ENCODE data around the gene EPHA2.

Gene EPHA2

GRCh38 chr1:16092097-16092922 lies 63.6 kb downstream of the EPHA2 start:
- no peak overlapping the region for H3K9ac ChIP-seq (ENCODE audit: low read length)
- peaks cover 38% of the 10 kb centered on the region for H3K27me3 ChIP-seq (replicated peaks; ENCODE audit: control insufficient read depth, insufficient read depth, low read length)
- no peaks in the 10 kb centered on the region for H3K9me3 ChIP-seq (ENCODE audit: control insufficient read depth, low read length)
- H3K4me3 ChIP-seq (ENCODE audit: low read length) = no peak overlapping the region
- H3K4me1 ChIP-seq (ENCODE audit: control insufficient read depth, insufficient read depth, low read length) = no peaks in the 10 kb centered on the region
- no peak for DNase-seq (ENCODE audit: low read depth)
- H3K36me3 ChIP-seq (ENCODE audit: control insufficient read depth, insufficient read depth, low read length, severe bottlenecking) = no peaks in the 10 kb centered on the region

GRCh38 chr1:16091296-16091695 lies 64.6 kb downstream of the EPHA2 start:
- peaks cover 32% of the 10 kb centered on the region for H3K27me3 ChIP-seq (replicated peaks; ENCODE audit: control insufficient read depth, insufficient read depth, low read length)
- H3K36me3 ChIP-seq (ENCODE audit: control insufficient read depth, insufficient read depth, low read length, severe bottlenecking) = no peaks in the 10 kb centered on the region
- H3K4me1 ChIP-seq (ENCODE audit: control insufficient read depth, insufficient read depth, low read length) = no peaks in the 10 kb centered on the region
- H3K9ac ChIP-seq (ENCODE audit: low read length) = no peak overlapping the region
- no peak for DNase-seq (ENCODE audit: low read depth)
- H3K9me3 ChIP-seq (ENCODE audit: control insufficient read depth, low read length) = no peaks in the 10 kb centered on the region
- H3K4me3 ChIP-seq (ENCODE audit: low read length) = no peak overlapping the region

DNA sequence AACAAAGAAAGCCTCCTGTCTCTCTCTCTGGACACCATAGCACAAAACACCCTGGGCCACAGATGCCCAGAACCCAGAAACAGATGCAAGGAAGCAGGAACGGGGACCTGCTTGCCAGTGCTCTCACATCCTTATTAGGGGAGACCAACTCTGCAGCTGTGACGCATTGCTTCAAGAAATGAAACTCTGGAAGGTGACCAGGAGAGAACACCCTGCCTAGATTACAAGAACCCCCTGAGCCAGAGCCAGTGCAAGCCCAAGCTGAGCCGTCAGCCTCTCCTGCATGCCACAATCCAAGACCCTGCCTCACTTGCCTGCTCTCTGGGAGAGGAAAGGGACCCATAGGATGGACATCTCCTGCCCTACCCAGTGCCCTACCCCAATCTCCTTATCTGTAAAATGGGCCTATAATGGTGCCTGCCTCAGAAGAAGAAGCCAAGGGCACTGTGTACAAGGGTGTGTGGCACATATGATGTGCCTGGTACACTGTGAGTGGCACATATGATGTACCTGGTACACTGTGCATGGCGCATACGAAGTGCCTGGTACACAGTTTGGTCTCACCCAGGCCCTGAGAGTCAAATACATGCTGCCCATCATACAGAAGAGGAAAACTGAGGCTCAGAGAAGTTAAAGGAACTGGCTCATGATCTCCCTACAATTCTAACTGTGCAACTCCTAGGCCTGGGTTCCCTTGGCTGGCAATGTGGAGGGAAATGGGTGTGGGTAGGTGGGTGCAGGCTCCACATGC lies 65.6 kb downstream of the EPHA2 start:
- H3K27me3 ChIP-seq (replicated peaks; ENCODE audit: control insufficient read depth, insufficient read depth, low read length) = peaks cover 24% of the 10 kb centered on the region
- H3K36me3 ChIP-seq (ENCODE audit: control insufficient read depth, insufficient read depth, low read length, severe bottlenecking) = no peaks in the 10 kb centered on the region
- H3K4me1 ChIP-seq (ENCODE audit: control insufficient read depth, insufficient read depth, low read length) = no peaks in the 10 kb centered on the region
- H3K9me3 ChIP-seq (ENCODE audit: control insufficient read depth, low read length) = no peaks in the 10 kb centered on the region
- no peak overlapping the region for H3K9ac ChIP-seq (ENCODE audit: low read length)
- H3K4me3 ChIP-seq (ENCODE audit: low read length) = no peak overlapping the region
- DNase-seq (ENCODE audit: low read depth) = no peak

DNA sequence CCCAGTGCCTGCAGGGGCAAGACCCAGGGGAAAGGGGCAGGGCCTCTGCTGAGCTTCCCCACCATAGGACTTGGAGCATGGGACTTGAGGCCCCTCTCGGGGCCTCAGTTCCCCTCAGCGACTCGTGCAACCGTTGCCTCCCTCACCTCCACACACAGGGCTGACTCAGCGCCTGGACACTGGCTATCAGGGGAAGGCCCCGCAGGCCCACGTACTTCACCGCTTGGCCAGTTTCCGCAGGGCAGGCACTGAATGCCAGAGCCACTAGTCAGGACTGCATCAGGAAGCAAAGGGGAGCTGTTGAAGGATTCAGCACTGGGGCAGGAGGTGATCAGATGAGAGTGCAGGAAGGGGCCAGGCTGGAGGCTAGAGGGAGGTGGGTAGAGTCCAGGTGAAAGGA lies 66.9 kb downstream of the EPHA2 start:
- no peaks in the 10 kb centered on the region for H3K36me3 ChIP-seq (ENCODE audit: control insufficient read depth, insufficient read depth, low read length, severe bottlenecking)
- no peak overlapping the region for H3K9ac ChIP-seq (ENCODE audit: low read length)
- DNase-seq (ENCODE audit: low read depth) = peak; percentile 88

DNA sequence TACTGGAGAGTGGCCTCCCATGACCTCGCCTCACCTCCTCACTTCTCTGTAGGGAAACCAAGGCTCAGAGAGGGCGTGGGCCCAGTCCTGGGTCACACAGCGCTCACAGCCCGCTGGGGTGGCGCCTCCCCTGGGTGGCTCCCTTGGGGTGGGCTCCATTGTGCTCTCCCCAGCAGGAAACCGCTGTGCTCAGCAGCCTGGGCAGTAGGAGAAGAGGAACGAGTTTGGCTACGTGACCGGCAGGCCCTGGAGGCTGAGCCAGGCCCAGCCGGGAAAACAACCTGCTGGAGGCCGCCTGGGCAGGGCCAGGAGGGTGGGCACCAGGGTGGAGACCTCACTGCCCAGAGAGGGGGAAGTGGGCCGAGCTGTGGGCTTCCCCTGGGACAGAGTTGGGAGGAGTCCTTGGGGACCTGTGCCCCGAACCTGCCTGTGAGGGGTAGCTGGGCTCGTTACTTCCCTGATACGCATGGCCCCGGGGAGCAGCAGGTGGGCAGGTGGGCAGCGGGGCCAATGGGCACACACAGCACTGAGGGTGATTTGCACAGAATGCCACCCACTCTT lies 67.4 kb downstream of the EPHA2 start:
- Histone ChIP-seq H3K9me3 (ENCODE audit: control insufficient read depth, low read length) (no peaks in the 10 kb centered on the region), H3K27me3 (replicated peaks; ENCODE audit: control insufficient read depth, insufficient read depth, low read length) (peaks cover 22% of the 10 kb centered on the region), H3K4me1 (ENCODE audit: control insufficient read depth, insufficient read depth, low read length) (no peaks in the 10 kb centered on the region), H3K36me3 (ENCODE audit: control insufficient read depth, insufficient read depth, low read length, severe bottlenecking) (no peaks in the 10 kb centered on the region), H3K9ac (ENCODE audit: low read length) (no peak overlapping the region), H3K4me3 (ENCODE audit: low read length) (no peak overlapping the region)
- no peak for DNase-seq (ENCODE audit: low read depth)

More for the DNA sequence above, 66.9 kb downstream of the EPHA2 start:
- Histone ChIP-seq H3K4me3 (ENCODE audit: low read length) (no peak overlapping the region), H3K4me1 (ENCODE audit: control insufficient read depth, insufficient read depth, low read length) (no peaks in the 10 kb centered on the region), H3K9me3 (ENCODE audit: control insufficient read depth, low read length) (no peaks in the 10 kb centered on the region), H3K27me3 (replicated peaks; ENCODE audit: control insufficient read depth, insufficient read depth, low read length) (peaks cover 22% of the 10 kb centered on the region)

GRCh38 chr1:16087733-16088132 lies 68.1 kb downstream of the EPHA2 start:
- Histone ChIP-seq H3K4me3 (ENCODE audit: low read length) (no peak overlapping the region), H3K9ac (ENCODE audit: low read length) (no peak overlapping the region), H3K9me3 (ENCODE audit: control insufficient read depth, low read length) (no peaks in the 10 kb centered on the region), H3K36me3 (ENCODE audit: control insufficient read depth, insufficient read depth, low read length, severe bottlenecking) (no peaks in the 10 kb centered on the region), H3K4me1 (ENCODE audit: control insufficient read depth, insufficient read depth, low read length) (no peaks in the 10 kb centered on the region), H3K27me3 (replicated peaks; ENCODE audit: control insufficient read depth, insufficient read depth, low read length) (peaks cover 22% of the 10 kb centered on the region)
- no peak for DNase-seq (ENCODE audit: low read depth)

- H3K4me1 ChIP-seq (ENCODE audit: control insufficient read depth, insufficient read depth, low read length) = no peaks in the 10 kb centered on the region
- no peaks in the 10 kb centered on the region for H3K9me3 ChIP-seq (ENCODE audit: control insufficient read depth, low read length)
- H3K4me3 ChIP-seq (ENCODE audit: low read length) = no peak overlapping the region
- DNase-seq (ENCODE audit: low read depth) = no peak
- H3K9ac ChIP-seq (ENCODE audit: low read length) = no peak overlapping the region
- no peaks in the 10 kb centered on the region for H3K36me3 ChIP-seq (ENCODE audit: control insufficient read depth, insufficient read depth, low read length, severe bottlenecking)
- peaks cover 6% of the 10 kb centered on the region for H3K27me3 ChIP-seq (replicated peaks; ENCODE audit: control insufficient read depth, insufficient read depth, low read length)
Observed at GRCh38 chr1:16085522-16085921, 70.3 kb downstream of the EPHA2 start.

DNA sequence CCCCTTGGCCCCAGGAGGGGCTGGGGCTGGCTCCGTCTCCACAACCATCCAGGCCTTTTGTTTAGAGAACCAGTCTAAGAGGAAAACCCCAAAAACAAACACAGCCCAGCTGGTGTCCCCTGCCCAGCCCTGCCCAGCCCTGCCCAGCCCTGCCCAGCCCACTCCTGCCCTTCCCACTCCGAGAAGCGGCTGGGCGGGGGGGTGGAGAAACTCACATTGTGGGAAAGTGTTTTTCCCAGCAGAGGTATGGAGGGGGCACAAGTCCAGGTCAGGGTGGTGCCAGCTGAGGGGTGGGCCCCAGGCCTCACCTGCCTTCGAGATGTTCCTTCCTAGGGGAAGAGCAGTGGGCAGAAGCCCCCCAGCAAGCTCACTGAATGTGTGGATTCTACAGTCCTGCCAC lies 72.4 kb downstream of the EPHA2 start:
- no peak overlapping the region for H3K4me3 ChIP-seq (ENCODE audit: low read length)

GRCh38 chr1:16082283-16083038 lies 73.4 kb downstream of the EPHA2 start:
- no peak overlapping the region for H3K9ac ChIP-seq (ENCODE audit: low read length)
- peak; percentile 84 for DNase-seq (ENCODE audit: low read depth)
- H3K27me3 ChIP-seq (replicated peaks; ENCODE audit: control insufficient read depth, insufficient read depth, low read length) = no peaks in the 10 kb centered on the region
- no peaks in the 10 kb centered on the region for H3K36me3 ChIP-seq (ENCODE audit: control insufficient read depth, insufficient read depth, low read length, severe bottlenecking)
- no peaks in the 10 kb centered on the region for H3K9me3 ChIP-seq (ENCODE audit: control insufficient read depth, low read length)
- H3K4me1 ChIP-seq (ENCODE audit: control insufficient read depth, insufficient read depth, low read length) = peaks cover 4% of the 10 kb centered on the region
- no peak overlapping the region for H3K4me3 ChIP-seq (ENCODE audit: low read length)

More for the DNA sequence above, 72.4 kb downstream of the EPHA2 start:
- Histone ChIP-seq H3K9ac (ENCODE audit: low read length) (no peak overlapping the region), H3K27me3 (replicated peaks; ENCODE audit: control insufficient read depth, insufficient read depth, low read length) (no peaks in the 10 kb centered on the region), H3K36me3 (ENCODE audit: control insufficient read depth, insufficient read depth, low read length, severe bottlenecking) (no peaks in the 10 kb centered on the region), H3K4me1 (ENCODE audit: control insufficient read depth, insufficient read depth, low read length) (peaks cover 4% of the 10 kb centered on the region), H3K9me3 (ENCODE audit: control insufficient read depth, low read length) (no peaks in the 10 kb centered on the region)
- DNase-seq (ENCODE audit: low read depth) = no peak

- Histone ChIP-seq H3K9me3 (ENCODE audit: control insufficient read depth, low read length) (no peaks in the 10 kb centered on the region), H3K9ac (ENCODE audit: low read length) (no peak overlapping the region), H3K27me3 (replicated peaks; ENCODE audit: control insufficient read depth, insufficient read depth, low read length) (no peaks in the 10 kb centered on the region), H3K4me3 (ENCODE audit: low read length) (no peak overlapping the region), H3K4me1 (ENCODE audit: control insufficient read depth, insufficient read depth, low read length) (peaks cover 4% of the 10 kb centered on the region), H3K36me3 (ENCODE audit: control insufficient read depth, insufficient read depth, low read length, severe bottlenecking) (no peaks in the 10 kb centered on the region)
- DNase-seq (ENCODE audit: low read depth) = no peak
Observed at GRCh38 chr1:16081636-16082035, 74.2 kb downstream of the EPHA2 start.
